HepG2 (cell line): ENCODE results near the gene LENEP. TPM values are rescaled to one million over a fixed set of nuclear protein-coding genes. Genes with fewer than 3 reads are reported as not detected.

ENCODE experiments used
- KAT7 ChIP-seq: IDR thresholded peaks from 2 replicates; pipeline ENCODE4 v1.6.1; 2018; ENCODE audit warnings: borderline replicate concordance, missing compliant biosample characterization
- MAFF ChIP-seq: IDR thresholded peaks from 2 replicates; pipeline ENCODE4 v1.6.1; 2011; ENCODE audit warnings: low read depth, low read length, improper control_type of control experiment
- MAZ ChIP-seq, 2 experiments: sonication (generic) in 1 of 2; formaldehyde crosslinking in 1 of 2; IDR thresholded peaks; 2 replicates each; pipeline versions ENCODE4 v1.5.0 to v1.6.1; 2012 to 2020; ENCODE audit warnings: low read depth in 2 of 2, mild to moderate bottlenecking in 2 of 2, borderline replicate concordance in 1 of 2, improper control_type of control experiment in 1 of 2, low read length in 1 of 2, missing genetic modification reagents in 1 of 2, moderate library complexity in 1 of 2
- NCOA5 ChIP-seq: sonication (generic); formaldehyde crosslinking; IDR thresholded peaks from 2 replicates; pipeline ENCODE4 v1.4.0; 2020; ENCODE audit warnings: missing genetic modification reagents
- RAD51 ChIP-seq: fragments of 450-650 bp; IDR thresholded peaks from 2 replicates; pipeline ENCODE4 v1.6.1; 2016; ENCODE audit warnings: borderline replicate concordance
- RARA ChIP-seq: IDR thresholded peaks from 2 replicates; pipeline ENCODE4 v1.6.1; 2016; ENCODE audit warnings: missing genetic modification reagents, missing compliant biosample characterization
- RFXANK ChIP-seq: IDR thresholded peaks from 2 replicates; pipeline ENCODE4 v1.6.1; 2016
- SMARCC2 ChIP-seq: fragments of 450-650 bp; IDR thresholded peaks from 2 replicates; pipeline ENCODE4 v1.6.1; 2017; ENCODE audit warnings: antibody characterized with exemption, mild to moderate bottlenecking
- SPEN ChIP-seq: sonication (generic); formaldehyde crosslinking; IDR thresholded peaks from 2 replicates; pipeline ENCODE4 v1.5.1; 2020; ENCODE audit warnings: low read depth, mild to moderate bottlenecking, missing genetic modification reagents
- TBX3 ChIP-seq: fragments of 450-650 bp; IDR thresholded peaks from 2 replicates; pipeline ENCODE4 v1.6.1; 2017; ENCODE audit warnings: antibody characterized with exemption, mild to moderate bottlenecking, inconsistent platforms, borderline replicate concordance
- ZBTB33 ChIP-seq: sonication (generic); formaldehyde crosslinking; IDR thresholded peaks from 2 replicates; pipeline ENCODE4 v1.4.0; 2020; ENCODE audit warnings: missing genetic modification reagents
- ZNF12 ChIP-seq: sonication (generic); formaldehyde crosslinking; IDR thresholded peaks from 2 replicates; pipeline ENCODE4 v1.5.0; 2020; ENCODE audit warnings: missing genetic modification reagents
- ZNF451 ChIP-seq: sonication (generic); formaldehyde crosslinking; IDR thresholded peaks from 2 replicates; pipeline ENCODE4 v1.5.0; 2020; ENCODE audit warnings: mild to moderate bottlenecking, missing genetic modification reagents
- ZNF558 ChIP-seq: sonication (generic); formaldehyde crosslinking; IDR thresholded peaks from 2 replicates; pipeline ENCODE4 v1.9.0; 2022; ENCODE audit warnings: mild to moderate bottlenecking, missing genetic modification reagents, borderline replicate concordance
- ZNF710 ChIP-seq: sonication (generic); formaldehyde crosslinking; IDR thresholded peaks from 2 replicates; pipeline ENCODE4 v1.5.0; 2020; ENCODE audit warnings: mild to moderate bottlenecking, missing genetic modification reagents, borderline replicate concordance
- ZNF788 ChIP-seq: sonication (generic); formaldehyde crosslinking; IDR thresholded peaks from 2 replicates; pipeline ENCODE4 v1.5.0; 2020; ENCODE audit warnings: mild to moderate bottlenecking, missing genetic modification reagents, borderline replicate concordance
- ZNF792 ChIP-seq: IDR thresholded peaks from 2 replicates; pipeline ENCODE4 v1.6.1; 2016
- polyA plus RNA-seq, 8 experiments: library from polyadenylated mRNA; depleted of rRNA in 3 of 8; stranded (reverse) in 7 of 8; unstranded in 1 of 8; fragments of >200 nt; fragmentation: Illumina TruSeq in 4 of 8; extraction: Trizol in 4 of 8; gene quantifications; 2 replicates each; pipeline versions ENCODE4 v1.2.1 to v1.2.3, GENCODE V29; 2011 to 2016; ENCODE audit warnings: low read depth in 4 of 8, missing spikeins in 1 of 8, mixed read lengths in 1 of 8; ENCODE audit not compliant: insufficient read depth in 1 of 8
- total RNA-seq, 5 experiments: library from RNA; depleted of rRNA; stranded (reverse); fragments of >200 nt; fragmentation: Illumina TruSeq; extraction: Trizol; gene quantifications; 2 replicates each; pipeline ENCODE4 v1.2.3, GENCODE V29; 2016; ENCODE audit warnings: low read depth in 1 of 5
- TF ChIP-seq, protein P1 (sequence below): sonication (generic); formaldehyde crosslinking; IDR thresholded peaks from 2 replicates; pipeline ENCODE4 v1.8.1; 2022; ENCODE audit warnings: low read depth, mild to moderate bottlenecking, missing genetic modification reagents
- TF ChIP-seq, protein P2 (sequence below): IDR thresholded peaks from 2 replicates; pipeline ENCODE4 v1.4.0; 2020; ENCODE audit warnings: mild to moderate bottlenecking, missing genetic modification reagents

The LENEP gene
- total and polyA plus RNA-seq, 2 of the 13 experiments (the other 11 are each of a cell fraction or from before 2014, with no cell fraction given): 0.29 TPM; not detected in 1

DNA sequence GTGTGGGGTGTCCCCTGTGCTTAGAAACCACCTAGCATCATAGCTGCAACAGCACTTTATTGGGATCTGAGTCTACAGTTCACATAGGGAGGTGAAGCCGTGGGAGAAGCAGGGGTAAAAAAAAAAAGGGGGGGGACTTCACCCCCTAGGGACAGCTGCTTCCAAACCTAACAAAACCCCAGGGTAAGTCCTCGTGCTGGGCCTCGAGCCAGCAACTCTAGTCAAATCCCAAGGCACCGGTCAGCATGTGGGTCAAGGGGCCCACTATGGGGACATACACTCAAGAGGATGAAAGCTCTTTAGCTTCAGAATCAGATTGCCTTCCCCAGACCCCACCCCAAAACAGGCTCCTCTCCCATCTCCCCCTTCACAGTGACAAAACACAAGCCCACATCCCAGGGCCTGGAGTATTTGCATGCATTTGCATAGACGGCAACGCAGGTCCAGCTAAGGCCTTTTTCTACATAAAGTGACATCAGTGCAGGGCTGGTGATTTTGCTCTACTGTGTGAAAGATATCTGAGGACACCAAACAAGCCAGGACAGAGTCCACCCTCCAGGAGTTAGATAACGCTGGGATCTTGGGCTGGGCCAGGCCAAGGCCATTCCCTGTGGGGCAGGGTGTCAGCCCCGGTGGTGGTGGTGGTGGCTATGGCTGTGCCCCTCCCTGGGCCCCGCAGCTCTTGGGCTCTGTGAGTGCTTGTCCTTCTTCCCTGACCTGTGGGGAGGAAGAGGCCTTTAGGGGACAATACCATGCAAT is 48.8 kb upstream of the LENEP start (continued):
- TF ChIP-seq NCOA5 (no peak), ZBTB33 (CRISPR knock-in tag) (no peak), ZNF451 (CRISPR knock-in tag) (no peak), ZNF558 (CRISPR knock-in tag) (no peak), KAT7 (no peak), MAZ (IDR thresholded peaks at IDR 0.05; ENCODE audit: borderline replicate concordance, low read depth, low read length) (no peak), MAZ (CRISPR knock-in tag; IDR thresholded peaks at IDR 0.05; ENCODE audit: low read depth) (peak; percentile 77; the same call in 1 of the 2 replicates), SMARCC2 (no peak), ZNF788 (CRISPR knock-in tag) (peak; percentile 73; the same call in 1 of the 2 replicates), MAFF (no peak), TBX3 (no peak), SPEN (CRISPR knock-in tag) (peak; percentile 91), RARA (CRISPR knock-in tag) (peak; percentile 90), RAD51 (no peak), ZNF710 (CRISPR knock-in tag) (peak; percentile 72), ZNF792 (peak; percentile 91; the same call in 1 of the 2 replicates), RFXANK (CRISPR knock-in tag) (no peak), ZNF12 (no peak)
- TF ChIP-seq, protein P1, sequence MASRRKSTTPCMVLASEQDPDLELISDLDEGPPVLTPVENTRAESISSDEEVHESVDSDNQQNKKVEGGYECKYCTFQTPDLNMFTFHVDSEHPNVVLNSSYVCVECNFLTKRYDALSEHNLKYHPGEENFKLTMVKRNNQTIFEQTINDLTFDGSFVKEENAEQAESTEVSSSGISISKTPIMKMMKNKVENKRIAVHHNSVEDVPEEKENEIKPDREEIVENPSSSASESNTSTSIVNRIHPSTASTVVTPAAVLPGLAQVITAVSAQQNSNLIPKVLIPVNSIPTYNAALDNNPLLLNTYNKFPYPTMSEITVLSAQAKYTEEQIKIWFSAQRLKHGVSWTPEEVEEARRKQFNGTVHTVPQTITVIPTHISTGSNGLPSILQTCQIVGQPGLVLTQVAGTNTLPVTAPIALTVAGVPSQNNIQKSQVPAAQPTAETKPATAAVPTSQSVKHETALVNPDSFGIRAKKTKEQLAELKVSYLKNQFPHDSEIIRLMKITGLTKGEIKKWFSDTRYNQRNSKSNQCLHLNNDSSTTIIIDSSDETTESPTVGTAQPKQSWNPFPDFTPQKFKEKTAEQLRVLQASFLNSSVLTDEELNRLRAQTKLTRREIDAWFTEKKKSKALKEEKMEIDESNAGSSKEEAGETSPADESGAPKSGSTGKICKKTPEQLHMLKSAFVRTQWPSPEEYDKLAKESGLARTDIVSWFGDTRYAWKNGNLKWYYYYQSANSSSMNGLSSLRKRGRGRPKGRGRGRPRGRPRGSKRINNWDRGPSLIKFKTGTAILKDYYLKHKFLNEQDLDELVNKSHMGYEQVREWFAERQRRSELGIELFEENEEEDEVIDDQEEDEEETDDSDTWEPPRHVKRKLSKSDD (CRISPR knock-in tag): no peak
- TF ChIP-seq, protein P2, sequence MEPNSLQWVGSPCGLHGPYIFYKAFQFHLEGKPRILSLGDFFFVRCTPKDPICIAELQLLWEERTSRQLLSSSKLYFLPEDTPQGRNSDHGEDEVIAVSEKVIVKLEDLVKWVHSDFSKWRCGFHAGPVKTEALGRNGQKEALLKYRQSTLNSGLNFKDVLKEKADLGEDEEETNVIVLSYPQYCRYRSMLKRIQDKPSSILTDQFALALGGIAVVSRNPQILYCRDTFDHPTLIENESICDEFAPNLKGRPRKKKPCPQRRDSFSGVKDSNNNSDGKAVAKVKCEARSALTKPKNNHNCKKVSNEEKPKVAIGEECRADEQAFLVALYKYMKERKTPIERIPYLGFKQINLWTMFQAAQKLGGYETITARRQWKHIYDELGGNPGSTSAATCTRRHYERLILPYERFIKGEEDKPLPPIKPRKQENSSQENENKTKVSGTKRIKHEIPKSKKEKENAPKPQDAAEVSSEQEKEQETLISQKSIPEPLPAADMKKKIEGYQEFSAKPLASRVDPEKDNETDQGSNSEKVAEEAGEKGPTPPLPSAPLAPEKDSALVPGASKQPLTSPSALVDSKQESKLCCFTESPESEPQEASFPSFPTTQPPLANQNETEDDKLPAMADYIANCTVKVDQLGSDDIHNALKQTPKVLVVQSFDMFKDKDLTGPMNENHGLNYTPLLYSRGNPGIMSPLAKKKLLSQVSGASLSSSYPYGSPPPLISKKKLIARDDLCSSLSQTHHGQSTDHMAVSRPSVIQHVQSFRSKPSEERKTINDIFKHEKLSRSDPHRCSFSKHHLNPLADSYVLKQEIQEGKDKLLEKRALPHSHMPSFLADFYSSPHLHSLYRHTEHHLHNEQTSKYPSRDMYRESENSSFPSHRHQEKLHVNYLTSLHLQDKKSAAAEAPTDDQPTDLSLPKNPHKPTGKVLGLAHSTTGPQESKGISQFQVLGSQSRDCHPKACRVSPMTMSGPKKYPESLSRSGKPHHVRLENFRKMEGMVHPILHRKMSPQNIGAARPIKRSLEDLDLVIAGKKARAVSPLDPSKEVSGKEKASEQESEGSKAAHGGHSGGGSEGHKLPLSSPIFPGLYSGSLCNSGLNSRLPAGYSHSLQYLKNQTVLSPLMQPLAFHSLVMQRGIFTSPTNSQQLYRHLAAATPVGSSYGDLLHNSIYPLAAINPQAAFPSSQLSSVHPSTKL (CRISPR knock-in tag): peak; percentile 89
